GM18517 (cell line): Measurements from ENCODE around the gene CTNND2.

Experiments
- ATAC-seq: cut with Tn5 transposase; IDR thresholded peaks from one replicate; pipeline ENCODE4 v1.9.1; 2021; ENCODE audit warnings: mild to moderate bottlenecking, moderate library complexity; ENCODE audit not compliant: unreplicated experiment

The CTNND2 gene

DNA sequence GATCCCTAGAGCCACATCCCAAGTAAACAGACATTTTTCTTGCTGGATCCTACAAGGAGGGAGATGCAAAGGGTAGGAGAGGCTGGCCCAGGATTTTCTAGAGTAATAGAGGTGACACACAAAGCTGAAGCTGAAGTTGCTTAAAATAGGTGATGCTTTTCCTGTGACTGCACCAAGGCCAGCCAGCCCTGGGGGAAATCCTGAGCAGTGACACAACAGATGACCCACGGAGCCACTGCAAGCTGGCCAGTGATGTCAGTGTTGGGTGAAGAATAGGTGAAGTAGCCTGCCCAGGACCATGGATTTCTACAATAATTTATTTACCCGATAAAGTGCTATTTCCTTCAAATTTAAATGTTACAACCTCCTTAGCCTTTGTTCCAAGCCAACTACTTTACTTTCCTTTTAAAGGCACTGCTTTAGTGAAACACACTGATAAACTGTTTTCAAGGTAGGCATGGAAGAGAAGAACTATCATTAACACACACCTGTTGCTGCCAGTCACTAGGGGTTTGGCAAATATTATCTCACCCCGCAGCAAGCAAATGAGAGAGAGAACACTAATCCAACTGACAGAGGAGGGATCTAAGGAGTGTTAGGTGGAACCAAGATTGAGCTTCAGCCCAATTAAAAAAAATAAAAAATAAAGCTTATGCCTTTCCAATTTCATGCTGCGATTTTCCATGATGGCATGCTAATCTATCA, 123.5 kb downstream of the CTNND2 start:
- no peak for ATAC-seq

DNA sequence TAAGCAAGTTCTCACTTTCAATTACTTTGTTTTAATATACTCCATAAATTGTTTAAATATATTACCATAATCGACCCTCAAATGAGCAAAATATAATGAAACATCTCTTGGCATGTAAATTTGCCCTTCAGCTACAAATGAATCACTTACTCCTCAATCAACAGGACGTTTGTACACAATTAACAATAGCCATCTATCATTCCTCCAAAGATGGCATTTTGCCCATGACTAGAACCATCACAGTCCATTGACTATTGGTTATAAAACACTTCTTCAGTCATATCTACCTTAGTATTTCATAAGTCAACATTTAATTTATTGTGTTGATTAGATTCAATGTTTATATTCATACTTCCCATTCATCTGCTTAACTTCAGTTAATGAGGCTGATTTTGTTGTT, 127.2 kb downstream of the CTNND2 start:
- no peak for ATAC-seq

DNA sequence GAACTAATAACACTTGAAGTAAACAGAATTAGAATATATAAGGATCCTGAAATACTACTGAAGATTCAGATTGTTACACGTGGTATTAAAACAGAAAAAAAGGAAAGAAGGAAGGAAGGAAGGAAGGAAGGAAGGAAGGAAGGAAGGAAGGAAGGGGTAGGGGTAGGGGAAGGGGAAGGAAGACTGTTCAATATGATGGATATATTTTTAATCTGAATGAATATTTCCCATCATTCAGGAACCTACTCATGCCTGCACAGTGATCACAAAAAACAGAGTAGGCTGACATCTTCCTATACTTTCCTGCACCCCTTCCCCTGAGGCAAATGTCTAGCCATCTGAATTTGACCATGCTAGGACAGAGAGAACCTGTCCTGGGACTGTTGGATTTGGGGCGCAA, 133.9 kb downstream of the CTNND2 start:
- ATAC-seq = no peak

DNA sequence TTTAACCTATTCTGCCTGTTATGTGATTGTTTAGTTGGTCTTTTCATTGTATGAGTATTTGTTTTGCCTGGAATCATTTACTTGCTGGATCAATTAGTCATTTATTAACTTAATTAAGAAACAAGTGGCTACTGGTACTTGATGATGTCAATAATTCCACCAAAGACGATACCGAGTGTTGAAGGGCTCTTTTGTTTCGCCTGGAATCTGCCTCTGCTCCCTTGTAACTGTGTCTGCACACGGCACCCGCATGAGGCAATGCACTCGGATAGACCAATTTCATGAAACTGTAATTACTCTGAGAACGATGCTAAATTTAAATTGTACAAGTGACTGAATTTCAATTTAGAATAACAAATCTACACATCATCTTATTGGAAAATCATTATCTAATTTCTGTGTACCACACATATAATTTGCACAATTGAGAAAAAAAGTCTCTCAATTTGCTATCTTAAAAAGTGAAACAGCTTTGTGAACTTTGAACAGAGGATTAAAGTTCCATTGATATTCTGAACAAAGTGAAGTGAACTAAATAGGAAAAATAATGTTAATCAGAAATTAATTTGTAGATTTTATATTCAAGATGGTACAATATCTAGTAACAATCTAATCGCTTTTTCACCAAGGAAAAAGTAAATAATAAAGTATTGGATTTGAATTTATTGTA, 143.2 kb downstream of the CTNND2 start:
- no peak for ATAC-seq

DNA sequence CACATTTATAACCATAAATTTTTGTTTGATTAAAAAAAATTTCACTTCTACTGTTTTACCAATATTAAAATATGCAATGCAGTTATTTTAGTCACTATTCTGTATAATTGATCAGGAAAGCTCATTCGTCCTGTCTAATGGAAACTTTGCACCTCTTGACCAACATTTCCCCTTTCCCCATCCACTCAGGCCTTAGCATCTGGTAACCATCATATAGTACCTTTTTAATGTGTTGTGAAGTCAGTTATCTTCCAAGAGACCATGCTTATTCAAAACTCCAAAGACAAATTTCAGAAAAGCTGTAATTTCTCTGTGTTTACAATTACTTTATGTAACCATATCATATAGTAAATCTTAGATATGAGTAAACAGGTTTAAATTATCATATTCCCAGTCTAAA, 145.9 kb downstream of the CTNND2 start:
- no peak for ATAC-seq

DNA sequence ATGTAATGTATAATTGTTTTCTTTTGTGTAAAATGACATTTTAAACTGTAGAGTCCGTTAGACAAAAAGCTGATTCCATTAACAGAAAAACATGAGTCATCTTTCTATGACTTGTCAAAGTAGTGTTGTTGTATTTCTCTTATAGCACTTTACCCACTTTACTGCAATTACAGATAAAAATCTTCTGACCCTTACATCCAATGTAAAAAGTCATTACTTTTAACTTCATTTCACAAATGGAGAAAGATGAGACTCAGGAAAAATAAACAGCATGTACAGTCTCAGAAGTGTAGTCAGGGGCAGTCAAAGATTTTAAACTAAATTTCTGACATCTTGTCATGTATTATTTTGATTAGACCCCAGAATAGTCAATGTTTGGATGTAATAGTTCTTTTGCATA, 146.6 kb downstream of the CTNND2 start:
- no peak for ATAC-seq

DNA sequence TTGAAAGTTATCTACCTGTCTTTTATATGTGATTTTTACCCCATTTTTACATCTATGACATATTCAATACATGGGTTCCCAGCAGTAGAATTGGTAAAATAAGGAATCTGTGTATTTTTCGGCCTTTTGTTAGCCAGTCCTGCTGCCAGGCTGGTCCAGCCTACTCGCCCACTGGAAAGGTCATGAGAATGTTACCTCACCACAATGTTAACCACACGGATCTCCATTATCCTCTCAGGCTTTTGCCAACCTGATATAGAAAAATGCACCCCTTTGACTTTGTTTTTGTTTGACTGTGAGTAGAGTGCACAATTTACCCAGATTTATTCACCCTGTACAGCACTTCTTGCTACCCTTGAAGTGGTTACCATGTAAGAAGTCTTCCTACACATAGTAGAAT, 167.2 kb downstream of the CTNND2 start:
- no peak for ATAC-seq

DNA sequence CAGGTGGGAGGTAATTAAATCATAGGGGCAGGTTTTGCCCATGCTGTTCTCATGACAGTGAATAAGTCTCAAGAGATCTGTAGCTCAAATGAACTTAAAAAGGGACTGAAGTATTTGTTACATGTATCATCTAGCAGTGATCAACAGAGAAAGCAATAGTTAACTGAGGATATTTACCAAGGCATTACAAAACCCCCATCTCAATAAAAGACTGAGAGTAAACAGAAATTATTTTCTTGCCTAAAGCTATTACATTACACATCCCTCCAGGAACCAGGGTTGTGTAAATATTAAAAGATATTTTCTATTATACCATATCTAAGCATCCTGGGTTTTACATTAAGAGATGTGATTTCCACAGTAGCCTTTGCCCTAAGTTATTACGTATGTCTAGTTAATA, 169.9 kb downstream of the CTNND2 start:
- no peak for ATAC-seq

DNA sequence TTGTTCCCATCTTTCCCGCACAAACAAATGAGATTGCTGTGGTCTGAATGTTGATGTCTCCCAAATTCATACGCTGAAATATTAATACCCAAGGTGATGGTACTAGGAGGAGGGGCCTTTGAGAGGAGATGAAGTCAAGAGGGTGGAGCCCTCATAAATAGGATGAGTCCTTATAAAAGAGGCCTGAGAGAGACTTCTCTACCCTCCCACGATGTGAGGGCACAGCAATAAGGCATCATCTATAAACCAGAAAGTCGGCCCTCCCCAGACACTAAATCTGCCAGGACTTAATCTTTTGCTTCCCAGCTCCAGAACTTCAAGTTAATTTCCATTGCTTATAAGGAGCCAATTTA, 170.4 kb downstream of the CTNND2 start:
- no peak for ATAC-seq

DNA sequence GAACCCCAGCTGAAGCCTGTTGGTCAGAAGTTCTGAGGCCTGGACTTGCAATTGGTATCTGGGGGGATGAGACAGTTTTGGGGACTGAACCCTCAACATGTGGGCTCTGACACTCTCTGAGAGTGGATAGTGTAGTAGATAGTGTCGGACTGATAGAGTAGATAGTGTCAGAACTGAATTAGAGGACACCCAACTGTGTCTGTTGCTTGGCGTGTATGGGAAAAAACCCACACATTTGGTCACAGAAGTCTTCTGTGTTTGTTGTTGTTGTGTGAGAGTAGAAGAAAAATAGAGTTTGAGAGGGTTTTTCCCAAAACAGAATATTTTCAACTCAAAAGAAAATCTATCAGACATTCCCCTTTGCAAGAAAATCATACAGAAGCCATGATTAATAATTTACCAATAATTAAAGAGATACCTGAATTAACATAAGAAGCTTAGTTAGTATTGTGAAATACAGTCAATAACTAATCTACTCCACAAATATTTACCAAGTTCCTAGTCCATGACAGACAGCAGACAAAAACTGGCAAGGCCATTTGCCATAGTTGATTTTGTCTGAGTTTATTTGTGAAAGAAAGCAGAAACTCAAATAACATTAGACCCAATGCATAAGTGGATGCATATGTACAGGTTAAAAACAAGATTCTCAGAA, 170.9 kb downstream of the CTNND2 start:
- no peak for ATAC-seq

DNA sequence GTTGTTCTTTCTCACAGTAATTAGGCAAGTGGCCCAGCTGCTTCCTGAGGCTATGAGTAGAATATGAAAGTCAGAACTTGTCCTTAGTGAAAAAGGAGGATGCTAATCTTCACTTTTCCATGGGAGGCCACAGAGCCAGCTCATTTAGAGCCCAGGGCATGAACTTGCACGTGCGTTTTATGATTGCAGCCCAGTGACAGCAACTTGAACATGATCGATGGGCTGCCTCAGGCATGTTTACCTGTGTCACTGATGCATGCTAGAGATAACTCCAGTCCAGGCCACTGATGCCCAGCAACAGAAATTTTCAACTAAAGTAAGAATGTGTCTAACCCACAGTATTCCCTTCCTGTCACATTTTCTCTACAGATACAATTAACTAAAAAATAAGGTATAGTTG, 179.3 kb downstream of the CTNND2 start:
- ATAC-seq = no peak

DNA sequence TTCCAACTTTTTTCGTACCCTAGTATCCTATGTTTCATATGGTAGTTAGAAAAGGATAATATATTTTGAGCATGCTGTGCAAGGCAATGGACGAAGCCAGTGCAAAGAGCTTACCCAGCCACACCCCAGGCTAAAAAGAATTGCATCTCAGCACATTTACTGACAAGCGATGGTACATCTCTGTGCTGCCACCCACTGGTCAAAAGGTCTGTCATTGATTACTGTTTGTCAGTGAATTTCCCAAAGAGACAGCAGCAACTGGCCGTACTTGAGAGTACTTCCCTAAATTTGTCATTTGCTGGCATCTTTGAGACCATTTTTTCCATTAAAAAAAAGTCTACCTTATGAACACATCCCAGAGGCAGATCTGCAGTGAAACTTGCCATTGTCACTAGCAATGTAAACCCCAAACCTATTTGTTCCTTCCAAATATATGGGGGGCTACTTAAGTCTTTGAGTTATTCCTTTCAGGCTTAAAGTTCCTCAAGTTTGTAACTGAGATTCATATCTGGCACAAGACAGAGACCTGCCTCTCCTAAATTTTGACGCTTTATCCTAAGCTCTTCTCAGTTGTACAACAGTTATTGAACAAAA, 184.3 kb downstream of the CTNND2 start:
- ATAC-seq = no peak

DNA sequence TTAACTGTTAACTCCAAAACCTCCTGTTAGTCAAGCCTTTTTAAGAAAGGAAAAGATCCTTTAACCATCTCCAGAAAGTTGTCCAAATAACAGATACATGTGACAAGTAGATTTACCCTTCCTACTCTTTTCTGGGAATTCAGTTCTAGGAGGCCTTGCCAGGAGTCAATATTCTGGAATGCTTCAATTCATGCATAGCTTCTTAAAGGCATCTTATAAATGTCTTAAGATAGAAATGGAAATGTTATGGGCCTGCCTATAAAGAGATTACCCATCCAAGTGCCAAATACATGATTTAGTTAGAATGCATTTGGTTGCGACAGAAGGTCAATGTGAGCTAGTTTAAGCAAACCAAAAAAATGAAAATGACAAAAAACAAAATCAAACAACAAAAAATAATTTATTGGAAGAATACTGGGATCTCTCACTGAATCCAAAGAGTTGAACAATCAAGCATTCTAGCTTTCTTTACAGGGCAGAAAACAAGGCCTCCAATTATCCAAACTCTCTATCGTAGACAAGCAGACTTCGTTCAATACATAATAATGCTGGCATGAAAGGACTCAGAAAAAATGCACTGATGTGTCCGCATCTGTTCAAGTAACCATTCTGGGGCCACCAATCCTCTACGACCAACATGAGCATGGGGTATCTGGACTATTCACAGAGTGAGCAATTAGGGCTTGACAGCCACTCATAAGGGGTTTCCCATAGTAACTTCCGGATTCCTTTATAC, 188.6 kb downstream of the CTNND2 start:
- no peak for ATAC-seq

DNA sequence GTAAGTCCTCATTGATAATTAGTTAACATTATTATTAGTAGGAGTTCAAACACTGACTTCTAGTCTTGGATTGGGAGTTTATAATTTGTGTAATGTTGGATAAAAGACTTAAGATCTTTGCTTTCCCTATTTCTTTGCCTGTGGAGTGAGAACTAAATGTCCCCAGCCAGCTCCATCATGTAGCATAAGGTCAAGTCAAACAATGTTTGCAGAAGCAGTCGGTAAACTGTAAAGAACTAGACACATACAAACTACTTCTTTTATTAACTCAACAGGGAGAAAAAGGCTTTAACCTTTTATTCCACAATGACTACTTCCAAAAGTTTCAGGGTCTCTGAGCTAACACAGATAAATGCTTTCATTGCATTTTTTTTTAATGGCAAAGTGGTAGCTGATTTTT, 192.3 kb downstream of the CTNND2 start:
- ATAC-seq = no peak

DNA sequence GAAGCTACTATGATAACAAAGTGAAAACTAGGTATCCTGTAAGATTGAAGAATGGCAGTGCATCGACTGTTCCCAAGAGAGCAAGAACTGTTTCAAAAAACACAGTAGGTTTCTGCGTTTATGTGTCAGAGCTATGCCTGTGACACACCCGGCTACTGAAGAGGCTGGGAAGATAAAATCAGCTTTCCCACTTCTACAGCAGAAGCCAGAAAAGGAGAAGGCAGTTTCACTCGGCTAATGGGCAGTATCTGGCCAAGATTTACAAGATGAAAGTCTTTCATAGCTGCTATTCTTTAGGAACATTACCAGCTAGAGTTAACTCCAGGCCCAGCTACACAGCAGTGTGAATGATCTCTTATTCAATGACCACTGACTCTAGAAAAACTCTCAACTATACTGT, 195.2 kb downstream of the CTNND2 start:
- ATAC-seq = no peak

DNA sequence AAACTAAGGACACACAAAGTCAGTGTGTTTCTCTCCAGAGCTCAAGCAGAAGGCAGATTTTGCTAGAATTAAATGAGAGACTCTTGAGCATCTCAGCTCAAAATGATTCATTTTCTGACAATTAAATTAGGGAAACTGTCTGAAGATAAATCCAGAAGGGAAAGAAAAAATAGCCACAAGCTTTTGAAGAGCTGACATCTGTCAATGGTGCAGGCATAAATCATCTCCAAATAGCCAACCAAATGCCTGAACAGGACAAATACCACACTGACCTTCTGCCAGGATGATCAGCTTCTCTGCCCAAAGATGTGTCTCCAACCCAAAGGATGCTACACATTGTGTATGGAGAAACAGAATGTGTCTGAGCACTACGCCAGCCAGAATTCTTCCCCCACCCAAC, 199.3 kb downstream of the CTNND2 start:
- no peak for ATAC-seq

DNA sequence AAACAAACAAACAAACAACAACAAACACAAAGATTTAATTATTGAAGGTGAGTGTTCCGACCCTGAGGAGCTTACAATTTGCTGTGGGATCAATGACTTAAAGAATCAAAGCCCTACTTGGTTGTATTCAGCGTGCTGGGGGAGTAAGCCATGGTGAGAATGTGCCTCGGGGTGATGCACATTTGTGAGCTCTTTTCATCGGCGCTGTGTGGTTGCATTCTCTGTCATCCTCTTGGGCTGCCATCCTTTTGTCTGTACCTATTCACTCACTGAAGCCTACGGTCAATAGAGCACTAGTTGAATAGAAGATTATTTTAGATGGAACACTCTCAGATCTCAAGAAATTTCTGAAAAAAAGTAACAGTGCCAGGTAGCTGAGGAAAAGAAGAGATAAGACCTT, 203.9 kb downstream of the CTNND2 start:
- ATAC-seq = no peak

DNA sequence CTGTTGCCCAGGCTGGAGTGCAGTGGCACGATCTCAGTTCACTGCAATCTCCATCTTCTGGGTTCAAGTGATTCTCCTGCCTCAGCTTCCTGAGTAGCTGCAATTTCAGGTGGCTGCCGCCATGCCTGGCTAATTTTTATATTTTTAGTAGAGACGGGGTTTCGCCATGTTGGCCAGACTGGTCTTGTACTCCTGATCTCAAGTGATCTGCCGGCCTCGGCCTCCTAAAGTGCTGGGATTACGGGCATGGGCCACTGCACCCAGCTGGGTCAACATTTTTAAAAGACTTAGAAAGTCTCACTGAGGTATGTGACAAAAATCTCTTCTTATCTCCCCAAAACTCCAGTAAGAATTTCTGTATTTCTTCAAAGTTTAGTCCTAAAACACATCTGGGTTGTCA, 211.6 kb downstream of the CTNND2 start:
- no peak for ATAC-seq

DNA sequence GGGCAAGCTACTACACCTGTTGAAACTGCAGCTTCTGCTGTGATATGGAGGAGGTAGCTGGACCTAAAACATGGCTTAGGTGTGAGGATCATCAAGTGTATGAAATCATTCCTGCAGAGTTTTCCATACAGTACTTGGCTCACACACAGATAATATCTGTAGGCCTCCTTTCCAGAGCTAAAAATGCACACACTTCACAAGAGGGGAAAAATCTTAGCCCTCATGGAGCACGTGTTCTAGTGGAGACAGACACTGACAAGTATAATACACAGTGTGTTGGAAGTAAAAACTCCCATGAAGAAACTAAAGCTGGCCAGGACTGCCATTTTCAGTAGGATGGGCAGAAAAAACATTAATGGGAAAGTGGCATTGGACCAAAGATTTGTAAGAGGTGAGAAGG, 216.7 kb downstream of the CTNND2 start:
- no peak for ATAC-seq

DNA sequence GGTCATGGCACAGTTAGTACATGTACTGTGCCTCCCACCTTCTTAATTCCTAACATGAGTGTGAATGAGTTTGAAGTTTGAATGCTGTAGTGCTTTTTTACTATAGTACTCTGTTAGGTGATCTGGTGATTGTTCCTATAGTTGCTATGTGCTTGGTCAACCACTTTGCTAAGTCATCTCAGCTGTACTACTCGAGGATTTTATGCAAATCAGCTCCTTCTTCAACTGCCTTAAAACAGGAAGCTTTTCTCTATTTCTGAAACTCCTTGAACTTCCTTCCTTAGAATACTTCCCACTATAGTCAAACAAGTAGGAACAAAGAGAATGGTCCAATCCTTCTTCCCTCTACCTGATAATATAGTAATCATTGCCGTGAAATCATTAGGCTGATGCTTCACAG, 219.6 kb downstream of the CTNND2 start:
- ATAC-seq = no peak

DNA sequence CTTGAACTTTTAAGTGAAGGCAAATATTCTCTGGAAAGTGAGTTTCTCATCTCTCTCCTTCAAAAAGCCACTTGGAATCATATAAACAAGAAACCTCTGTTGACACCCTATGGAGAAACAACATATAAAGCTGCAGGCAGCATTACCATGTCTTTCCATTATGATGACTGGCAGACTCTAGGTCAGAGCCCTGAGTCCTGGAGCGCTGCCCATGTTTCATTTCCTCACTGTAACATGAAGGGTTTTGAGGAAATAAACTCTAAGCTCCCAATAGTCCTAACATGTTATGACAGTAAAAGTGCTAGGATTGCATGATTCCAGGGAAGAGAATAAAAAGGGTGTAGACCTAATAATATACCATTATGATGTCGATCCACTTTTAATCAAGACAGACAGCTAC, 220.6 kb downstream of the CTNND2 start:
- no peak for ATAC-seq
